OCI-LY1 (cell line): Measurements from ENCODE around the gene GAGE12F.
"Not testable (repeated sequence)": the region's sequence is repeated elsewhere in the genome, so short reads cannot be mapped to it uniquely, and the experiment has no call there.

Experiments
- H2AFZ ChIP-seq: fragments of 200-600 bp; sonication (generic), shearing (Covaris generic); 2 replicates; pipeline ENCODE4 v1.6.0; 2014; ENCODE audit warnings: antibody characterized with exemption, mild to moderate bottlenecking, low read length
- H3F3A ChIP-seq: fragments of 200-600 bp; sonication (generic), shearing (Covaris generic); 2 replicates; pipeline ENCODE4 v1.6.0; 2014; ENCODE audit warnings: mild to moderate bottlenecking, antibody characterized with exemption, low read length, moderate library complexity; ENCODE audit not compliant: insufficient read depth
- H3K27ac ChIP-seq: fragments of 200-600 bp; sonication (generic); 2 replicates; pipeline ENCODE4 v1.5.1; 2014; ENCODE audit warnings: low read length, mixed run types, mild to moderate bottlenecking, low read depth; ENCODE audit not compliant: poor library complexity, severe bottlenecking
- H3K27me3 ChIP-seq: fragments of 200-600 bp; sonication (generic); 2 replicates; pipeline ENCODE4 v1.6.0; 2014; ENCODE audit warnings: antibody characterized with exemption, mild to moderate bottlenecking, low read length, moderate library complexity; ENCODE audit not compliant: insufficient read depth
- H3K36me3 ChIP-seq: fragments of 200-600 bp; sonication (generic); 2 replicates; pipeline ENCODE4 v1.6.1; 2014; ENCODE audit warnings: mild to moderate bottlenecking, antibody characterized with exemption, low read length, moderate library complexity, mixed read lengths; ENCODE audit not compliant: insufficient read depth
- H3K4me1 ChIP-seq: fragments of 200-600 bp; sonication (generic); 2 replicates; pipeline ENCODE4 v1.5.1; 2014; ENCODE audit warnings: mild to moderate bottlenecking, low read length, moderate library complexity; ENCODE audit not compliant: insufficient read depth, severe bottlenecking
- H3K4me2 ChIP-seq: fragments of 200-600 bp; sonication (generic), shearing (Covaris generic); 2 replicates; pipeline ENCODE4 v1.6.1; 2014; ENCODE audit warnings: low read length
- H3K4me3 ChIP-seq: fragments of 200-600 bp; sonication (generic); 2 replicates; pipeline ENCODE4 v1.5.1; 2014; ENCODE audit warnings: low read length, low read depth, mild to moderate bottlenecking, mixed read lengths; ENCODE audit not compliant: poor library complexity, severe bottlenecking
- H3K79me2 ChIP-seq: fragments of 200-600 bp; shearing (Covaris generic); 2 replicates; pipeline ENCODE4 v1.6.1; 2016; ENCODE audit warnings: mixed run types, low read length, mixed read lengths; ENCODE audit not compliant: insufficient read depth
- H3K9ac ChIP-seq: fragments of 200-600 bp; sonication (generic), shearing (Covaris generic); 2 replicates; pipeline ENCODE4 v1.6.1; 2014; ENCODE audit warnings: mild to moderate bottlenecking, low read length, mixed read lengths
- H3K9me2 ChIP-seq: fragments of 200-600 bp; sonication (generic), shearing (Covaris generic); 2 replicates; pipeline ENCODE4 v1.6.1; 2014; ENCODE audit warnings: low read depth, mild to moderate bottlenecking, low read length, mixed read lengths
- H3K9me3 ChIP-seq: fragments of 200-600 bp; shearing (Covaris generic); 2 replicates; pipeline ENCODE4 v1.6.1; 2014; ENCODE audit warnings: low read length, mixed read lengths
- H4K20me1 ChIP-seq: fragments of 200-600 bp; sonication (generic), shearing (Covaris generic); 2 replicates; pipeline ENCODE4 v1.6.0; 2016; ENCODE audit warnings: mild to moderate bottlenecking, low read length; ENCODE audit not compliant: insufficient read depth
- CTCF ChIP-seq: fragments of 200-600 bp; sonication (generic), shearing (Covaris generic); IDR thresholded peaks from 2 replicates; pipeline ENCODE4 v1.5.1; 2017; ENCODE audit warnings: mild to moderate bottlenecking, antibody characterized with exemption, low read length, moderate library complexity, mixed read lengths
- EZH2 ChIP-seq: fragments of 200-600 bp; sonication (generic), shearing (Covaris generic); IDR thresholded peaks from 2 replicates; pipeline ENCODE4 v1.8.0; 2017; ENCODE audit warnings: borderline replicate concordance, mixed run types, mild to moderate bottlenecking, antibody characterized with exemption, low read length, moderate library complexity, mixed read lengths

The GAGE12F gene

GRCh38 chrX:49589196-49589595 lies 28.6 kb downstream of the GAGE12F start, which contains the start of gene GAGE2A:
Gene GAGE2A, plus strand, starts transcription at chrX:49589496. Its CDS starts 1,155 bp downstream, at chrX:49590651.
- not testable (repeated sequence) for H3K4me2 ChIP-seq, H3K9me3 ChIP-seq, H3K9ac ChIP-seq

GRCh38 chrX:49589769-49590478 lies 29.3 kb downstream of the GAGE12F start:
- H3F3A ChIP-seq, H3K4me1 ChIP-seq, H3K36me3 ChIP-seq, H3K9me3 ChIP-seq, H3K9ac ChIP-seq, H4K20me1 ChIP-seq, H3K79me2 ChIP-seq, H3K4me3 ChIP-seq, H3K27me3 ChIP-seq, H3K4me2 ChIP-seq, H3K27ac ChIP-seq, H2AFZ ChIP-seq, H3K9me2 ChIP-seq: not testable (repeated sequence)

More at GRCh38 chrX:49589196-49589595, 28.6 kb downstream of the GAGE12F start, which contains the start of gene GAGE2A:
- H3K27ac ChIP-seq, H3K4me1 ChIP-seq, H3F3A ChIP-seq, H3K79me2 ChIP-seq, H4K20me1 ChIP-seq, H2AFZ ChIP-seq, H3K9me2 ChIP-seq, H3K36me3 ChIP-seq, H3K4me3 ChIP-seq, H3K27me3 ChIP-seq: not testable (repeated sequence)

- not testable (repeated sequence) for H3K36me3 ChIP-seq, H3K79me2 ChIP-seq, H3K9me2 ChIP-seq, H2AFZ ChIP-seq, H3K27me3 ChIP-seq, H3K9me3 ChIP-seq, H3F3A ChIP-seq, H3K9ac ChIP-seq, H4K20me1 ChIP-seq, H3K4me1 ChIP-seq, H3K4me3 ChIP-seq, H3K4me2 ChIP-seq, H3K27ac ChIP-seq
These were observed 29.8 kb downstream of the GAGE12F start for GRCh38 chrX:49590488-49590887.

GRCh38 chrX:49598720-49599119 lies 38.1 kb downstream of the GAGE12F start, which contains the start of gene GAGE1:
Gene GAGE1, plus strand, starts transcription at chrX:49599020. Its CDS starts 1,155 bp downstream, at chrX:49600175.
- not testable (repeated sequence) for H3K4me1 ChIP-seq, H3K9me3 ChIP-seq, H4K20me1 ChIP-seq, H3K4me3 ChIP-seq, H3K9me2 ChIP-seq, H2AFZ ChIP-seq, H3K36me3 ChIP-seq, H3K4me2 ChIP-seq, H3K9ac ChIP-seq, H3K27ac ChIP-seq, H3K79me2 ChIP-seq, H3F3A ChIP-seq, H3K27me3 ChIP-seq

- H3K27ac ChIP-seq: no peak overlapping the region
- H2AFZ ChIP-seq: no peak overlapping the region
- H3K36me3 ChIP-seq: no peaks in the 10 kb centered on the region
- no peaks in the 10 kb centered on the region for H3K4me1 ChIP-seq
- H4K20me1 ChIP-seq: no peaks in the 10 kb centered on the region
- H3K9ac ChIP-seq: no peak overlapping the region
- no peaks in the 10 kb centered on the region for H3K9me2 ChIP-seq
- no peaks in the 10 kb centered on the region for H3K27me3 ChIP-seq
- no peak overlapping the region for H3K4me3 ChIP-seq
- H3F3A ChIP-seq: no peaks in the 10 kb centered on the region
- TF ChIP-seq EZH2: no peak
- TF ChIP-seq CTCF: no peak
- H3K9me3 ChIP-seq: no peaks in the 10 kb centered on the region
- H3K79me2 ChIP-seq: no peaks in the 10 kb centered on the region
- no peak overlapping the region for H3K4me2 ChIP-seq
These were observed 50.2 kb downstream of the GAGE12F start for GRCh38 chrX:49610718-49611310.
